Fibroblast of lung (primary cell): Measurements from ENCODE around the gene DENND1A. TPM values are rescaled to one million over a fixed set of nuclear protein-coding genes. Genes with fewer than 3 reads are reported as not detected.

Source experiments
- DNase-seq, 2 donors: peaks; one replicate each; pipeline versions ENCODE4 v3.0.0 to v3.0.0-alpha.2; 2010; ENCODE audit warnings: low read depth in 2 of 2
- H2AFZ ChIP-seq: 2 replicates; pipeline ENCODE4 v1.5.1; 2012; ENCODE audit warnings: low read length, control low read depth, inconsistent platforms
- H3K27ac ChIP-seq: 2 replicates; pipeline ENCODE4 v1.5.1; 2011; ENCODE audit warnings: low read length, control low read depth; ENCODE audit not compliant: insufficient read depth
- H3K27me3 ChIP-seq: 2 replicates; pipeline ENCODE4 v1.5.1; 2011; ENCODE audit warnings: mild to moderate bottlenecking, low read length; ENCODE audit not compliant: control insufficient read depth, insufficient read depth
- H3K36me3 ChIP-seq: 2 replicates; pipeline ENCODE4 v1.5.1; 2011; ENCODE audit warnings: low read length; ENCODE audit not compliant: control insufficient read depth, insufficient read depth
- H3K4me1 ChIP-seq: 2 replicates; pipeline ENCODE4 v1.5.1; 2011; ENCODE audit warnings: low read length; ENCODE audit not compliant: control insufficient read depth, insufficient read depth; ENCODE audit errors: extremely low read depth
- H3K4me2 ChIP-seq: 2 replicates; pipeline ENCODE4 v1.5.1; 2011; ENCODE audit warnings: low read length, control low read depth; ENCODE audit not compliant: insufficient read depth; ENCODE audit errors: extremely low read depth
- H3K4me3 ChIP-seq, 4 experiments: fragments of 200-600 bp in 1 of 4; sonication (generic) in 1 of 4; replicated peaks in 1 of 4; 2 replicates each; pipeline ENCODE4 v1.5.1; 2011 to 2016; ENCODE audit warnings: low read length in 4 of 4, low read depth in 3 of 4, mild to moderate bottlenecking in 3 of 4, control low read depth in 2 of 4, inconsistent platforms in 1 of 4, mixed read lengths in 1 of 4; ENCODE audit not compliant: insufficient read depth in 1 of 4; ENCODE audit errors: control extremely low read depth in 1 of 4
- H3K79me2 ChIP-seq: 2 replicates; pipeline ENCODE4 v1.5.1; 2012; ENCODE audit warnings: mild to moderate bottlenecking, low read length, inconsistent platforms; ENCODE audit not compliant: control insufficient read depth, insufficient read depth
- H3K9ac ChIP-seq: 2 replicates; pipeline ENCODE4 v1.5.1; 2011; ENCODE audit warnings: mild to moderate bottlenecking, low read length, control low read depth; ENCODE audit not compliant: insufficient read depth
- H3K9me3 ChIP-seq: 2 replicates; pipeline ENCODE4 v1.5.1; 2012; ENCODE audit warnings: low read depth, low read length; ENCODE audit not compliant: control insufficient read depth, insufficient read depth
- H4K20me1 ChIP-seq: 2 replicates; pipeline ENCODE4 v1.5.1; 2011; ENCODE audit warnings: low read length; ENCODE audit not compliant: control insufficient read depth, insufficient read depth; ENCODE audit errors: extremely low read depth
- EZH2 ChIP-seq: IDR thresholded peaks from 2 replicates; pipeline ENCODE4 v1.5.1; 2012; ENCODE audit warnings: low read length, control low read depth, mild to moderate bottlenecking; ENCODE audit errors: missing control alignments
- polyA plus RNA-seq, 2 donors: library from polyadenylated mRNA; depleted of rRNA in 1 of 2; stranded (reverse) in 1 of 2; unstranded in 1 of 2; fragments of >200 nt; gene quantifications; 2 replicates each; pipeline ENCODE4 v1.2.1, GENCODE V29; 2011 to 2012; ENCODE audit warnings: missing spikeins in 1 of 2
- total RNA-seq: library from RNA; depleted of rRNA; stranded (reverse); fragments of >200 nt; gene quantifications from 2 replicates; pipeline ENCODE4 v1.2.1, GENCODE V29; 2014
- TF ChIP-seq, protein P1 (sequence below), 2 donors: IDR thresholded peaks in 1 of 2; conservative IDR thresholded peaks in 1 of 2; 1 replicate in 1 of 2; 2 replicates in 1 of 2; pipeline ENCODE4 v1.5.1; 2011 to 2012; ENCODE audit warnings: low read length in 2 of 2, control low read depth in 1 of 2, inconsistent platforms in 1 of 2, low read depth in 1 of 2, mild to moderate bottlenecking in 1 of 2

Gene DENND1A
- total and polyA plus RNA-seq, 2 donors (not counting 1 experiment from before 2014, with no cell fraction given) = 13.0 to 18.3 TPM

DNA sequence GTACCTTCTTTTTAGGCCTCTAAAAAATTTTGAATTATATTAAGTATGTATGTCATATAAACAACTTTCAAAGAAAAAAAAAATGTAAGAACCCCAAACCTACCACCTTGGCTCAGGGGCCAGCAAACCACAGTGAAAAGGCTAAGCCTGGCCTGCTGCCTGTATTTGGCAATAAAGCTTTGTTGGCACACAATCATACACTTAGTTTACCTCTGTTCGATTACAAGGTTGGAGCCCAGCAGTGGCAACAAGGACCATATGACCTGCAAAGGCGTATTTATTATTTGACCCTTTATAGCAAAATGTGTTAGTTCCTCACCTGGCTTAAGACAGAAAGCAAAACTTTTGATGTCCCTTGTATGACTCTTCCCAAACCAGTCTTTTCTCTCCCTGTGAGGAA is 282.8 kb downstream of the DENND1A start:
- Histone ChIP-seq H3K4me3 (no peak overlapping the region), H2AFZ (no peak overlapping the region), H3K9ac (no peak overlapping the region), H3K27ac (no peak overlapping the region), H3K4me2 (no peak overlapping the region), H4K20me1 (no peaks in the 10 kb centered on the region), H3K36me3 (no peaks in the 10 kb centered on the region), H3K4me1 (no peaks in the 10 kb centered on the region), H3K9me3 (no peaks in the 10 kb centered on the region), H3K27me3 (no peaks in the 10 kb centered on the region), H3K79me2 (no peaks in the 10 kb centered on the region)
- no peak for TF ChIP-seq EZH2
- TF ChIP-seq, protein P1, sequence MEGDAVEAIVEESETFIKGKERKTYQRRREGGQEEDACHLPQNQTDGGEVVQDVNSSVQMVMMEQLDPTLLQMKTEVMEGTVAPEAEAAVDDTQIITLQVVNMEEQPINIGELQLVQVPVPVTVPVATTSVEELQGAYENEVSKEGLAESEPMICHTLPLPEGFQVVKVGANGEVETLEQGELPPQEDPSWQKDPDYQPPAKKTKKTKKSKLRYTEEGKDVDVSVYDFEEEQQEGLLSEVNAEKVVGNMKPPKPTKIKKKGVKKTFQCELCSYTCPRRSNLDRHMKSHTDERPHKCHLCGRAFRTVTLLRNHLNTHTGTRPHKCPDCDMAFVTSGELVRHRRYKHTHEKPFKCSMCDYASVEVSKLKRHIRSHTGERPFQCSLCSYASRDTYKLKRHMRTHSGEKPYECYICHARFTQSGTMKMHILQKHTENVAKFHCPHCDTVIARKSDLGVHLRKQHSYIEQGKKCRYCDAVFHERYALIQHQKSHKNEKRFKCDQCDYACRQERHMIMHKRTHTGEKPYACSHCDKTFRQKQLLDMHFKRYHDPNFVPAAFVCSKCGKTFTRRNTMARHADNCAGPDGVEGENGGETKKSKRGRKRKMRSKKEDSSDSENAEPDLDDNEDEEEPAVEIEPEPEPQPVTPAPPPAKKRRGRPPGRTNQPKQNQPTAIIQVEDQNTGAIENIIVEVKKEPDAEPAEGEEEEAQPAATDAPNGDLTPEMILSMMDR (conservative IDR thresholded peaks at IDR 0.05 in 1 of 2, IDR thresholded peaks at IDR 0.05 in 1 of 2; ENCODE audit: low read depth in 1 of 2, low read length in 2 of 2) = no peak
- DNase-seq = no peak

GRCh38 chr9:123645762-123646161 is 284.2 kb downstream of the DENND1A start:
- no peaks in the 10 kb centered on the region for H3K36me3 ChIP-seq
- H3K4me1 ChIP-seq = no peaks in the 10 kb centered on the region
- no peaks in the 10 kb centered on the region for H3K79me2 ChIP-seq
- no peak overlapping the region for H3K4me2 ChIP-seq
- no peak overlapping the region for H3K9ac ChIP-seq
- H2AFZ ChIP-seq = no peak overlapping the region
- no peak overlapping the region for H3K4me3 ChIP-seq
- TF ChIP-seq, protein P1 (conservative IDR thresholded peaks at IDR 0.05 in 1 of 2, IDR thresholded peaks at IDR 0.05 in 1 of 2; ENCODE audit: low read depth in 1 of 2, low read length in 2 of 2) = no peak
- TF ChIP-seq EZH2 = no peak
- no peaks in the 10 kb centered on the region for H3K9me3 ChIP-seq
- H3K27ac ChIP-seq = no peak overlapping the region
- H3K27me3 ChIP-seq = no peaks in the 10 kb centered on the region
- no peak for DNase-seq
- no peaks in the 10 kb centered on the region for H4K20me1 ChIP-seq

- no peaks in the 10 kb centered on the region for H3K9me3 ChIP-seq
- no peaks in the 10 kb centered on the region for H3K27me3 ChIP-seq
- H3K4me2 ChIP-seq = no peak overlapping the region
- H3K9ac ChIP-seq = no peak overlapping the region
- H2AFZ ChIP-seq = no peak overlapping the region
- TF ChIP-seq, protein P1 (conservative IDR thresholded peaks at IDR 0.05 in 1 of 2, IDR thresholded peaks at IDR 0.05 in 1 of 2; ENCODE audit: low read depth in 1 of 2, low read length in 2 of 2) = no peak
- H3K27ac ChIP-seq = no peak overlapping the region
- H3K36me3 ChIP-seq = no peaks in the 10 kb centered on the region
- no peak overlapping the region for H3K4me3 ChIP-seq
- H4K20me1 ChIP-seq = no peaks in the 10 kb centered on the region
- H3K4me1 ChIP-seq = no peaks in the 10 kb centered on the region
- H3K79me2 ChIP-seq = no peaks in the 10 kb centered on the region
- DNase-seq = no peak
Observed at GRCh38 chr9:123645126-123645525, 284.8 kb downstream of the DENND1A start.
